HG03039 (cell line): Measurements from ENCODE around the gene PRIMPOL.
"Not testable (repeated sequence)": the region's sequence is repeated elsewhere in the genome, so short reads cannot be mapped to it uniquely, and the experiment has no call there.

ENCODE experiments used
- ATAC-seq: cut with Tn5 transposase; IDR thresholded peaks from one replicate; pipeline ENCODE4 v1.9.1; 2021; ENCODE audit warnings: mild to moderate bottlenecking, moderate library complexity; ENCODE audit not compliant: unreplicated experiment

PRIMPOL gene

GRCh38 chr4:184649026-184649970 is at the start of gene PRIMPOL, which contains the start of gene CASP3:
TSS of gene PRIMPOL (plus strand) at chr4:184649738. CDS start at chr4:184657141, 7,403 bp downstream.
TSS of gene CASP3 (minus strand) at chr4:184649447. CDS start at chr4:184638453, 10,994 bp downstream.
- ATAC-seq: peak; percentile 82

GRCh38 chr4:184600982-184601381 is 48.6 kb upstream of the PRIMPOL start:
- ATAC-seq: not testable (repeated sequence)

- ATAC-seq: not testable (repeated sequence)
Measured at GRCh38 chr4:184602857-184603256, 46.7 kb upstream of the PRIMPOL start.

GRCh38 chr4:184607429-184607828 is 42.1 kb upstream of the PRIMPOL start:
- not testable (repeated sequence) for ATAC-seq

GRCh38 chr4:184612074-184612473 is 37.5 kb upstream of the PRIMPOL start:
- no peak for ATAC-seq

GRCh38 chr4:184613405-184613804 is 36.1 kb upstream of the PRIMPOL start:
- no peak for ATAC-seq

- no peak for ATAC-seq
Measured at GRCh38 chr4:184614509-184614908, 35.0 kb upstream of the PRIMPOL start.

GRCh38 chr4:184616168-184616567 is 33.4 kb upstream of the PRIMPOL start:
- not testable (repeated sequence) for ATAC-seq

GRCh38 chr4:184616633-184617551 is 32.6 kb upstream of the PRIMPOL start:
- peak; percentile 72 for ATAC-seq

GRCh38 chr4:184617600-184618196 is 31.8 kb upstream of the PRIMPOL start:
- ATAC-seq: no peak

GRCh38 chr4:184620212-184620867 is 29.2 kb upstream of the PRIMPOL start:
- no peak for ATAC-seq

GRCh38 chr4:184621518-184621917 is 28.0 kb upstream of the PRIMPOL start:
- no peak for ATAC-seq

- not testable (repeated sequence) for ATAC-seq
Measured at GRCh38 chr4:184624504-184624903, 25.0 kb upstream of the PRIMPOL start.

- no peak for ATAC-seq
Measured at GRCh38 chr4:184624972-184625554, 24.5 kb upstream of the PRIMPOL start.

- not testable (repeated sequence) for ATAC-seq
Measured at GRCh38 chr4:184625783-184626596, 23.5 kb upstream of the PRIMPOL start.

GRCh38 chr4:184628103-184628502 is 21.4 kb upstream of the PRIMPOL start:
- no peak for ATAC-seq

GRCh38 chr4:184632842-184633241 is 16.7 kb upstream of the PRIMPOL start:
- ATAC-seq: no peak

- ATAC-seq: no peak
Measured at GRCh38 chr4:184635381-184635780, 14.2 kb upstream of the PRIMPOL start.

- no peak for ATAC-seq
Measured at GRCh38 chr4:184636144-184636543, 13.4 kb upstream of the PRIMPOL start.
